ENCODE results near the gene ZMIZ1.

ZMIZ1 gene

DNA sequence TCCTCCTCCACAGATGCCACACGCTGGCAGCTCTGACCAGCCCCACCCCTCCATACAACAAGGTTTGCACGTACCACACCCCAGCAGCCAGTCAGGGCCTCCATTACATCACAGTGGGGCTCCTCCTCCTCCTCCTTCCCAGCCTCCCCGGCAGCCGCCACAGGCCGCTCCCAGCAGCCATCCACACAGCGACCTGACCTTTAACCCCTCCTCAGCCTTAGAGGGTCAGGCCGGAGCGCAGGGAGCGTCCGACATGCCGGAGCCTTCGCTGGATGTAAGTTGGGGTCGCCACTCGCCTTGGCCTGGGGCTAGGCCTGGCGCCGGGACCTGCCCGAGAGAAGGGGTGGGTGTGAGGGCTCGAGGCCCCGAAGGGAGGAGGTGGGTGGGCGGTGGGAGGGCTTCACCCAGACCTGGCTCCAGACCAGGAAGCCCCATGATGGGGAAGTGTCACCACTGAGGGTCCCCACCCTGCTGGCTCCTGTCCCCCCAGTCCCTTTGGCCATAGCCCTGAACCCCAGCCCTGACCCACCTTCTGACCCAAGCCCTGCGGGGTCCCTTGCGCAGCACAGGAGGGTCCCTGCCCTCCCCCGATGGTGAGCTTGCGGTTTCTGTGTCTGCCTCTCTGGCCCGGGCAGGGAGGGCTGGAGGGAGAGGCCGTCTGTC lies 242.3 kb downstream of the ZMIZ1 start:
- DNase-seq (ENCODE audit: low read depth), result no peak

DNA sequence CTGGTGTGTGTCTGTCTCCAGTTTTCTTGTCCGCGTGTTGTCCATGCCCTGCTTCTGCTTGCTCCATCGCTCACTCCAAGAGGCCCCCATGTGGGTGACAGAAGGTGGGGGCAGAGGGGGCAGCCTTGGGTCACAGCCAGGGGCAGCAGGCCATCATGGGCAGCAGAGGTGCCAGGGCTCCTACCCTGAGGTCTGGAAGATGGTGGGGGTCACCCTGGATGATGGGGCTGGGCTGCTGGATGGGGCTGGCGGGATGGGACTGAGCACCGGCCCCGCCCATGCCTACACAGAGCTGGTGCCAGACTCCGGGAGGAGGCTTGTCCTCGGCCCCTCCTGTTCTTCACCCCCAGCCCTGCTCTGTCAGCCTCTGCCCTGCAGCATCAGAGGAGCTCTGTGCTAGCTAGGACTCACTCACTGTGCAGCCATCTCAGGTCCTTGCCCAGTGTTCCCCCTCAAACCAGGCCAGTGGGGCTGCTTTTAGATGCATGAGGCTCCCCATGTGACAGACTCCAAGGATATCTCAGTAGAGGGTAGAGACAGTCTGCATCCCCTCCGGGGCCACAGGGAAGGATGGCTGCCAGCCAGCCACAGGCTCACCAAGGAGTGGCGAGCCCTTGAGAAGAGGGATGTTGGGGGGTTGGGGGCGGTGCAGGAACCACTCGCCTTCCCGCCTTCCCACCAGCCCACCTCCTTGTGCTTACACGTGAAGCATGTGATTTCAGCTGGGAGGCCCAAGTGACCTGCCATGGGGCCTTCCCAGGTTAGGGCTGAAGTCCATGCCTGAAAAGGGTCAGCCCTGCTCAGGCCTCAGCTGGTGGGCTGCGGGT lies 243.0 kb downstream of the ZMIZ1 start:
- no peak for DNase-seq (ENCODE audit: low read depth)

DNA sequence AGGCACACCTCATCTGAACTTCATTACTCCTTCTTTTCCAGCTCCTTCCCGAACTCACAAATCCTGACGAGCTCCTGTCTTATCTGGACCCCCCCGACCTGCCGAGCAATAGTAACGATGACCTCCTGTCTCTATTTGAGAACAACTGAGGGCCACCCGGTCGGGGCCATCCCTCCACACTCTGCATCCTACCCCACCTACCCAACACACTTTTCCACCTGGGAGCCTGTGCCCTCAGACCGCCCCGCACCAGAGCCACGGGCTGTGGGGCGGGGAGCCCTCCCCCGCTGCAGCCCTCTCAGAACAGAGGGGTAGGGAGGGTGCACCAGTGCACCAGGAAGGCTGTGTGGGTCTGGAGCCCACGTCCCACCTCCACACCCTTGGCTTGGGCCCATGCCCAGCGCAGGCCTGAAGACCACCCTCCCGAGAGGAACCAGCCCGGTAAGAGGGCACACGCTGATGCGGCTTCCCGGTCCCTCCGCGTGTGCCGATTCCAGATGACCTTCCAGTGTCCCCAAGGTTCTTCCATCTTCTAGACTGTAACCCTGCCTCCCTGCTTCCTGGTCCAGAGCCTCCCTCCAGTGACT lies 243.9 kb downstream of the ZMIZ1 start:
- no peak for DNase-seq (ENCODE audit: low read depth)

DNA sequence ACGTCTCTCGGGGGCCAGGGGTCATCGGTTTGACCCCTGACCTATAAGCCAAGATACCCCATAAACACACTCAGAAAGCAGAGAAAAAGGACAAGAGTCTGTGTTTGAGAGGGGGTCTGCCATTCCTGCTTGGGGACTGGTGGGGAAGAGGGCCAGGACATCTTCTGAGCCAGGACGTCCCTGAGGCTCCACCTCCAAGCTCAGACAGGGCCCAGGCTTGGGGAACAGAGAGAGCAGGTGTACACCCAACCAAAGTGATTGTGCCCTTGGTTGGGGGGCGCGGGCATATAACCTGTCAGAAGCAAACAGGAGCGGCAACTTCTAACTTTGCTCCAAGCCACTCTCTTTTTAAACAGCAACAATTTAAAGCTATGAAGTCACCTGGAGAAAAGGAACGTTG lies 244.6 kb downstream of the ZMIZ1 start:
- no peak for DNase-seq (ENCODE audit: low read depth)

DNA sequence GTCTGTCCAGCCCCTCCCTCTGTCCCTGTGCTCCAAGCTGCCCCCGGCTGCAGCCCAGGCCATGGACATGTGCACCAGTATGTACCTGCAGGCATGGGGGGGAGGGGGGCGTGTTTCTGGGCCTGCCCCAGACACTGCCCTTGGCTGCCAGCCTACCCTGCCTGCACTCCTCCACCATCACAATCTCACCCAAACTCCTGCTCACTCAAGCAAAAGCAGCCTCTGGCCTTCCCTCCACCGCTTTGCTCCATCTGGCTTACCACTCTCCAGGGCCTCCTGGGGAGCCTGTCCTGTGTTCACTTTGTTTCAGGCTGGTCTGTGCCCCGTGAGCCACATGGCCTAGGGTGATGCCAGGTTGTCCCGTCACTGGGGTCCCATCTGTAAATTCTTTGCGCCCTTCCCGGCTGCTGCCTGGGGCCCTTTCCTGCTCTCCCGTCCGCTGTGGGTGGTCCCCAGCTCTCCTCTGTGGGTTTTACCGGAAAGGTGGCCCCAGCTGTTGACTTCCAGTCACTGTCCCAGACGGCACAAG lies 245.2 kb downstream of the ZMIZ1 start:
- DNase-seq (ENCODE audit: low read depth), result no peak

DNA sequence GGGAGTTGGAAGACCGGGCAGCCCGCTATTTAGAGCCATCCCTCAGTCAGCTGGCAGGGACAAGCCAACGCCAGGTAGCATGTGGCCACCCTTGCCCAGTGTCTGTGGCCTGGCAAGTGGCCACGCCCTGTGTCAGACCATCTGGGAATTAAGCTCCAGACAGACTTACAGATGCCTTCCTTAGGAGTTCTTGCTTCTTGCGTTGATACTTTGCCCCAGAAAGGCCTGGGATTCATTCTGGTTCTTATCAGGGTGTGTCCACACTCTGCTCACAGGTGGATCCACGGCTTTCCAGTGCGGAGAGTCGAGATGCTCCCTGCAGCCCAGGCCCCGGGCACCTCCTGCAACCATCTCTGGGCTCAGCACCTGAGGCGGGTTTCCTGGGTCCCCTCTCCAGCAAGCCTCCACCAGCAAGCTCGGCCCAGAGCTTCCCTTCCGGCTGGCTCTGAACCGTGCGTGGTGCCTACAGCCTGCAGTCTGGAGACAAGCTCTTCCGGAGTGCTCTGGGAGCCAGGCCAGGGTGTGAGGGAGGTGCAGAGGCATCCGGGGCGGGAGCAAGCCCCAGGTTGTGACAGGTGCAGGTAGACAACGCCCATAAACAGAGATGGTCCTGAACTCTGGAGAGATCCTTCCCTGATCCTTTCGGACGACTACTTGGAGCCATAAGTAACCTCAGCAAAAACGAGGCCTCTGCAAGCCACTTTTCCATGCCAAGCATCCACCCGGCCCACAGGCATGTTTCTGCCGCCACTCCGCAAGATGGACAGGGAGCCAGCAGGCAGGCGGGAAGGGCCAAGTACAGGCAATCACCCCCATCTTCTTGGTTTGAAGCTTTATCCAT lies 246.2 kb downstream of the ZMIZ1 start:
- no peak for DNase-seq (ENCODE audit: low read depth)

DNA sequence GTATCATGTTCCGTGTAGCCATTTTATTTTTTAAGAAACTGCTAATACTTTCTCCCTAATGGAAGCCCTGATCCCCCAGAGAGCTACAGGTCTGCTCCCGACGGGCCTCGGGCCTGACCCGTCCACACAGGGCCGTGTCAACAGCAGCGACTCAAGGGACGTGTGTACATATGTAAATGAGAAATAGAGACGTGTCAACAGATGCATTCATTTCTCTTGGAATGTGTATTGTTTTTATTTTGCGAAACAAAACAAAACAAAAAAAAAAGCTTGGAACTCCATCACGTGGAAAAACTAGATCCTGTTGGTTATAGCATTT lies 246.8 kb downstream of the ZMIZ1 start:
- no peak for DNase-seq (ENCODE audit: low read depth)

DNA sequence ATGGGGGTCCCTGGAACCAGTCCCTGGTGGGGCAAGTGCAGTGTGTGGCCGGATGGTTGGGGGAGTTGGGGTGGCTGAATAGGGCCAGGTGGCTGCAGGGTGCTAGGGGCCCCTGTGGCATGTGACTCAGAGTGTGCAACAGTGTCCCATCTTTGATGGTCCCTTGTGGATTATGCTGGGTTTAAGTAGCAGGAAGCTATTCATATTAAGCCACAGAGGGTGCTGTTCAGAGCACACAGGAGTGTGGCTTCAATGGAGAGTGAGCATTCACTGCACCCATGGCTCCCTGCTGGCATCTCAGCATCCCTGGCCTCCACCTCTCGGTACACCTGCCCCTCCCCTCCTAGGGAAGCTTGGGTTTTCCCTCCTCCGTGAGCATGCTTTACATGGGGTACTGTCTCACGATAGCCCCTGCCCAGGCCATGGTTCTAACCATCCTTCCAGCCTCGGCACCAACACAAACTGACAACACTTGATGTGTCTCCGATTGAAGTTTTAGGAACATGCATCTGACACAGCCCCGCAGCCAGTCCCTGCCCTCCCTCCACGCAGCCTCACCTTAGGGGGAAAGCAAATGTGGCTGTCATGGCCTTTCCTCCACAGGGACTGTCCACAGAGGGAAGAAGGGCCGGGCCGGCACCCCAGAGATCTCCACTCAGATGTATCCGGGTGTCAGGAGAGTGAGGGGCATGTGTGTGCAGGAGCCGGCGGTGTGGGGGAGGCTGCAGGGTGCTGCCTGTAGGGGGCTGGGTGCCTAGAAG lies 248.1 kb downstream of the ZMIZ1 start:
- DNase-seq (ENCODE audit: low read depth), result no peak

DNA sequence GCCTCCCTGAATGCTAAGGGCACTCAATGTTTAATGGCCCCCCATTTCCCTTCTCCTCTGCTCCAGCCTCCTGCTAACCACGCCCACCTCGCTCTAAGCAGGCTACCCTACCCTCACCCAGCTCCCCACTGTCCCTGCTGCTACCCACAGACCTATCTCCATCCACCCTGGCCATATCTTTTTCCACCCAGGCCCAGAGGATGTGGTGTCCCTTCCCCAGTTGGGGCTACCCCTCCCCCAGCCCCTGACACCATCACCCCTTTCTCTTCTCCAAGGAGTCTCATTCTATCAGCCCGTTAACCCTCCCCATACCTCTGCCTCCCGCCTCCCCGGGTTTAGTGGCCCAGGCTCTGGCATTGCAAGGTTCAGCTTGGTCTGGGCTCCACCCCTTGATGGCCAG lies 249.6 kb downstream of the ZMIZ1 start:
- DNase-seq (ENCODE audit: low read depth), result no peak

DNA sequence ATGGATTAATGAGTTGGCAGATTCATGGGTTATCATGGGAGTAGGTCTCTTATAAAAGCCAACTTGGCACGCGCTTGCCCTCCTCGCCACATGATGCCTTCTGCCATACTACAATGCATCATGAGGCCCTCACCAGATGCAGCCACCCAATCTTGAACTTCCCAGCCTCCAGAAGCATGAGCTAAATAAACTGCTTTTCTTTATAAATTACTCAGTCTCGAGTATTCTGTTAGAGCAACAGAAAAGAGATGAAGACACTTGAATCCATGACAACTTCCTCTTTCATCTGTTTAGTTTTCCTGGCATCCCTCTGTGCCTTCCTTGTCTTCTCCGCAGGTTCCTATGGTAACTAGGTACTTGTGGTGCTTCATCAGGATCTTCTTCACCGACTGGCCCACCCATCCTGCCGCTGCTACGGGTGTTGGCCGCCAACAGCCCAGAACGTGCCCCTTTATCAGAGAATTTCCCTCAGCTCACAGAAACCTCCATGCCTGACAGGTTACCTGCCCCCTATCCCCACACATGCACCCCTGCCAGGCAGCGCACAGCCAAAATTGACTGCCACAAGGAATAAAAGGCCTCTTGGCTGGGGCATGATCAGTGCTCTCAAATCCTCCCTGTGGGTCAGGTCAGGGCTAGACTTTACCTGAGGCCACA lies 250.5 kb downstream of the ZMIZ1 start:
- no peak for DNase-seq (ENCODE audit: low read depth)

DNA sequence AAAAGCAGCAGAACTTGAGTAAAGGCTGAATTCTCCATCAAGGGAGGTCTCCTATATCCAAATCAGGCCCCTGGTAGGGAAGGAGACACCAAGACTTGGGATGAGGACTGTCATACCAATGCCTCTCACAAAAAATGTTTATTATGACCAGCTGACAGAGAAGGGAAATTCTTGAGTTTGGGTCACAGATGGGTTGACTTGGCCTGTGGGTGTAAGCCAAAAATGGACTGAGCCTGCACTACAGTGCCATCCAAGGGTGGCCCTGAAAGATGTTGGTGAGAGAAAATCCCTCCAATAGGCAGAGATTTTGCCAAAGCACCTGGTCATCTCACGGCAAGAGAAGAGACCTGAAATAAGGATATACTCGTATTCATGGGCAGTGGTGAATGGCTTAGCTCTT lies 251.6 kb downstream of the ZMIZ1 start:
- no peak for DNase-seq (ENCODE audit: low read depth)

DNA sequence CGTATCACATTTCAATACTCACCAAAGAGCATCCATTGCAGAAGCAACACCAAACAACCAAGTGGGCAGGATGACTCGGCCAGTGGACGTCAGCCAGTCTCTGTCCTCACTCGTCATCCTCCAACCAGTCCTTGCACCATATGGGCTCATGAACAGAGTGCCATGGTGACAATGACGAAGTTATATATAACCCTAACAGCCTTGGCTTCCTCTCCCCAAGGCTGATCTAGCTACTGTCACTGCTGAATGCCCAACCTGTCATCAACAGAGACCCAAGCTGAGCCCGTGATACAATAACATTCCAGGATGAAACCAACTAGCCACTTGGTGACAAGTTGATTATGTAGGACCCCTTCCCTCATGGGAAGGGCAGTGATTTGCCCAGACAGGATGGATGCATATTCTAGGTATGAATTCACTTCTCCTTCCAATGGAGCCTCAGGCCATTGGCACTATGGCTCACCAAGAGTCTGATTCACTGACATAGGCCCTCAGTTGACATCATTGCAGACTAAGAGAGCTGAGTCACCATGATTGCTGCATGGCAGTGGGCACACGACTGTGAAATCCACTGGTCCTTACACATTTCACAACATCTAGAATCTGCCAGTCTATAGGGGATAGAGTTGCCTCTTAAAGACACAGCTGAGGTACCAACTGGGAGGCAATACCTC lies 252.2 kb downstream of the ZMIZ1 start:
- DNase-seq (ENCODE audit: low read depth), result no peak

DNA sequence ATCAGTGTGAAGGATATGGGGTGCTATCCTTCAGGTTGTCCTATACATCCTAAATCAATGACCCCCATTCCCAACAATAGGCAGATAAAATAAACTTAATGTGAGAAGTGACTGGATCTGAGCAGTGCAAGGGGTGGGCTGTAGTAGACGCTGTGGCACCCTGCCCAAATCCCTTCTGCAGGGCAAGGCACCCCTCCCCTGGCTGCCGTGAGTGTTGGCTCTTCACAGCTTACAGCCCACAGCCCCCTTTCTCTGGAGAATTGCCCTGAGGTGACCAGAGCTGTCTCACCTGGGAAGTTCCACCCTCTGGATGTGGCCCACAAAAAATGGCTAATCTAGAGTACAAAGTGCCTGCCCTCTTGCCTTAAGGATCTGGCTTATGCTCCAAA lies 252.7 kb downstream of the ZMIZ1 start:
- DNase-seq (ENCODE audit: low read depth), result no peak

DNA sequence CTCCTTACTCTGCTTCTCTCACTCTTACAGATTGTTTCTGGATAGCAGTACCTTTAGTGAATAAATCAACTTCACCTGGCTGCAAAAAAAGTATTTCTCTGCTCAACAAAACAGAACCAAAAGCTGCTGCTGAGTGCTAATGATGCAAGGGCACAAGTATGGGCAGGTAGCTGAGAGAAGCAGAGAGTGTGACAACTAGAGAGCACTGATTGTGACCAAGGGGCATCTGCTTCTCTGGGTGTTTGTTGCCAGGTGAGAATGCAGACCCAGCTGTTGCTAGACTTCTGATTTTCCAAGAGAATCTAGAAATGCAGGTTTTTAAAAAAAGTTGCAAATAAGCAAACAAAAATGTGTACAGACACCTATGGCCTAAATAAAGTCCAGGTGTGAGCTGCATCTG lies 253.2 kb downstream of the ZMIZ1 start:
- DNase-seq (ENCODE audit: low read depth), result no peak

DNA sequence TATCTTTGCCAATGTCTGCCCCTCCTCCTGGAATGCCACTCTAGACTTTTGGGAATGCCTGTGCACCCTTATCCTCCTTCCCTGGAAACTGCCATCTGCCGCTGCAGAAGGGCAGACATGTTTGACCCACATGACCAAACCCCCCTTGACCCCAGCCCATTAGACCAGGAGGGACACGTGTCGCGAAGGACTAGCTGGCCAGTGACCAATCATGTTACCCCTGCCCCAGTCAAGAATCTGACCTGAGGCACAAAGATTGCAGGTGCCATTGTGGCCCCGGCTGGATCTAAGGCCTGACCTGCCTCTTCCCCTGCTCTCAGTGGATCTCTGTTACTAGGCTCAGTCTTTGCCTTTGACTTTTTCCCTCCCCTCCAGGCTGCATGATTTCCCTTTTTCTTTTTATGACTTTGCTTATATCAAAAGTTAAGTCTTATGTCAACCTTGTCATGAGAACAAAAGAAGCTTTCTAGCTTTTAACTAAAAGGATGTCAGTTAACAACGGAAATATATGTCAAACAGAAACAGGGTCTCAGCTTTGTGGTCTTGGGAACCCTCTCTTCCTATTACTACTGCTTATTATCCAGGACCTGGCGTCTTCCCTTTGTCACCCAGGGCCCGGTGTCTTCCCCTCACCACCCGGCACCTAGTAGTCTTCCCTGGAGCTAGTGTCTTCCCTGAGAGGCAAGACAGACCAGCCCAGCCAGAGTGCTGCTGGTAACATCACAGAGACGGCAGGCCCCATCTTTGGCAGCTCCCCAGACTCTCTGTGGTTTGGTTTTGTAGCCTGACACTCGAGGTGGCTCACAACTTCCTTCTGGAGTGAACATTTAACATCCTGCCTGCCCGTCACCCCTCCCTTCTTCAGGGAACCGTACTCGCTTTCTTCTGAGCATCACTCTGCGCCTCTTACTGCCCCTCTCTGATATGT lies 254.1 kb downstream of the ZMIZ1 start:
- no peak for DNase-seq (ENCODE audit: low read depth)

DNA sequence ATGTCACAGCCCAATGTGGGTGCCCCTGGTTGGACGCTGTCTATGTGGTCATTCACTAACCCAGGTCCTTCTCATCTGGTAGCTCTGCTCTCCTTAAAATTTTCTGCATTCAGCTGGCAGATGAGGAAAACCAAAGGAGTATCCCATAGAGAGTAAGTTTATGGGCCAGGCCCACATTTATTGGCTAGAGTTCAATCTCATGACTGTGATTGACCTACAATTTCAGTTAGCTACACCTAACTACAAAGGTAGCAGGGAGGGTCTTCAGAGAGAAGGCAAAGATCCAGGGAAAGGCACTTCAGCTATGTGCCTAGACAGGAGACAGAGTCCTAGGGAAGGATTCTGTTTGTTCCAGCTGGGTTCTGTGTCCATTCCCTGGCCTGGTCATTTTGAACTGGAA lies 254.8 kb downstream of the ZMIZ1 start:
- no peak for DNase-seq (ENCODE audit: low read depth)

DNA sequence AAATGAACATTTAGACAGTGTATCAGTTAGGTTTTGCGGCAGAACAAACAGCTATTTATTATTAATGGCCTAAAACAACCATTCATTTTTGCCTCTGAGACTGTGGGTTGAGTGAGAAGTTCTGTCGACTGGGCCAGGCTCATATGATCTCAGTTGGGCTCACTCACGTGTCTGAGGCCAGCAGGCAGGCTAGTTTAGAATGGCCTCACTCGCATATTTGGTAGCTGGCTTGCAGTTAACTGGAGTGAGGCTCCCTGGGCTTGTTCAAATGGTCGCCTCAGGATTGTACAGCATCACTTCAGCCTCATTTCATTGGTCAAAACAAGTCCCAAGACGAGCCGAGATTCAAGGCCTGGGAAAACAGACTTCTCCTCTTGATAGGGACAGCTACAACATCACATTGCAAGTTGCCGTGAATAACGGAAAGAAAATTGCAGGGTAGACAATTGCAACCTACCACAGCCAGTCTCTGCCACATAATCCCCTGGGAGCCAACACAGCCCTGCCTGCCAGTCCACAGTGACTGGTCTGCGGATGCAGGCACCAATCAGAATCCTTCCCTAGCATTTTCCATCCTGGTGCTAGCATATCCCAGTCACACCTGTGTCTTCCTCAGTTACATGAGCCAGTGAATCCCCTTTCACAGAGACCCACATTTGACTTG lies 255.4 kb downstream of the ZMIZ1 start:
- no peak for DNase-seq (ENCODE audit: low read depth)

DNA sequence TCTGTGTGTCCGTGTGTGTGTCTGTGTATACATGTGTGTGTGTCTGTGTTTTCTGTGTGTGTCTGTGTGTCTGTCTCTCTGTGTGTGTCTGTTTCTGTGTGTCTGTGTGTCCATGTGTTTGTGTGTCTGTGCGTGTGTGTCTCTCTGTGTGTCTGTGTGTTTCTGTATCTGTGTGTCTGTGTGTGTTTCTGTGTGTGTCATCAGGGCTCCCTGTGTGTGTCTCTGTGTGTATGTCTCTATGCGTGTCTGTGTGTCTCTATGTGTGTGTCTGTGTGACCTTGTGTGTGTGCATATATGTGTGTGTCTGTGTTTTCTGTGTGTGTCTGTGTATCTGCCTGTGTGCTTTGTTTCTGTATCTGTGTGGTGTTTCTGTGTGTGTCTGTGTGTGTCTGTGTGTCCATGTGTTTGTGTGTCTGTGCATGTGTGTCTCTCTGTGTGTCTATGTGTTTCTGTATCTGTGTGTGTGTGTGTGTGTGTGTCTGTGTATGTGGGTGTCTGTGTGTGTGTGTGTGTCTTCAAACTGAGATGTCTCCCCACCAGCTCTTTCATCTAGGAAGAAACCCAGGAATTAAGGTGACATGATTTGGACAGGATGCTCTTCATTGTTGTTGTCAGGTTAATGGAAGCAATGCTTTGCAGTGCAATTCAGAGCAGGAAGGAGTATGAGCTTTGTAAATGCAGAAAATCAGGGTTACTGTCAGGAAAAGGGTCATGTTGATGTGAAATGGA lies 257.8 kb downstream of the ZMIZ1 start:
- DNase-seq (ENCODE audit: low read depth), result no peak

Data from HS-27A (cell line).